WERI-Rb-1 (cell line): ENCODE data around the gene GSN.
A peak's percentile ranks its signal among the peaks of the same experiment; 100 is the strongest.
"Not testable (repeated sequence)": the region's sequence is repeated elsewhere in the genome, so short reads cannot be mapped to it uniquely, and the experiment has no call there.

Source experiments
- DNase-seq: peaks from one replicate; pipeline ENCODE4 v3.0.0-alpha.2; 2020
- H3K27ac ChIP-seq: fragments of 250-450 bp; sonication (Bioruptor Pico); 2 replicates; pipeline ENCODE4 v1.5.1; 2020; ENCODE audit warnings: mild to moderate bottlenecking, moderate library complexity
- H3K27me3 ChIP-seq: fragments of 250-450 bp; sonication (Bioruptor Pico); 2 replicates; pipeline ENCODE4 v1.5.1; 2021; ENCODE audit warnings: mild to moderate bottlenecking, low read depth, moderate library complexity; ENCODE audit not compliant: insufficient read depth, severe bottlenecking
- H3K36me3 ChIP-seq: fragments of 250-450 bp; sonication (Bioruptor Pico); 2 replicates; pipeline ENCODE4 v1.5.1; 2020; ENCODE audit warnings: mild to moderate bottlenecking, moderate library complexity
- H3K4me3 ChIP-seq: 2 replicates; pipeline ENCODE4 v1.5.1; 2011; ENCODE audit warnings: low read depth, mild to moderate bottlenecking, control low read depth, low read length
- H3K9me3 ChIP-seq: fragments of 250-450 bp; sonication (Bioruptor Pico); 2 replicates; pipeline ENCODE4 v1.5.1; 2021; ENCODE audit warnings: mild to moderate bottlenecking, moderate library complexity; ENCODE audit not compliant: severe bottlenecking
- CTCF ChIP-seq: IDR thresholded peaks from 2 replicates; pipeline ENCODE4 v1.5.1; 2011; ENCODE audit warnings: low read depth, mild to moderate bottlenecking, control low read depth, inconsistent platforms, low read length

Gene GSN

GRCh38 chr9:121286688-121286972, 18.7 kb downstream of the GSN start:
- H3K27ac ChIP-seq = peak overlapping the region; percentile 69
- no peak for DNase-seq
- no peak for TF ChIP-seq CTCF
- no peak overlapping the region for H3K4me3 ChIP-seq
- no peaks in the 10 kb centered on the region for H3K9me3 ChIP-seq
- no peaks in the 10 kb centered on the region for H3K27me3 ChIP-seq
- no peaks in the 10 kb centered on the region for H3K36me3 ChIP-seq

- Histone ChIP-seq H3K9me3 (no peaks in the 10 kb centered on the region), H3K27me3 (no peaks in the 10 kb centered on the region), H3K36me3 (no peaks in the 10 kb centered on the region), H3K27ac (peak overlapping the region; percentile 69), H3K4me3 (no peak overlapping the region)
- peak; percentile 34; the same call in 1 of the 2 replicates for TF ChIP-seq CTCF
- peak; percentile 85 for DNase-seq
Measured at GRCh38 chr9:121286973-121287741, 19.2 kb downstream of the GSN start.

DNA sequence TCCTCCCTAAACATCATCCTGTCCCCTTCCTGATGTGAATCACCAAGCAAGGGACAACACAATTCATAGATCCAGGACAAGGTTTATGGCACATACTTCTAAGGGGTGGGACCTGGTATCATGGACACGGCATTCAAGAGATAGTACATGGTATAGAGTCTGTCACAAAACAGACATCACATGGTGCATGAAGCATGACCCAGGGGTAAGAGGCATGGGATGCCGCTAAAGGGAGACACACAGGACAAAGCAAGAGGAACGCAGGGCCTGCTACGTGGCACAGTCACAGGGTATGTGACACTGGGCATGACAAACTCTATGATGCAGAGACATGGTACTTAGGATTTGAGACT, 20.7 kb downstream of the GSN start:
- Histone ChIP-seq H3K27ac (0 out of 2 replicates have a peak overlapping the region, but pooled peaks have one; percentile 7), H3K4me3 (no peak overlapping the region)
- DNase-seq = no peak

GRCh38 chr9:121289026-121289771, 21.2 kb downstream of the GSN start:
- no peaks in the 10 kb centered on the region for H3K27me3 ChIP-seq
- peak; percentile 90 for DNase-seq
- no peak overlapping the region for H3K27ac ChIP-seq
- TF ChIP-seq CTCF = no peak
- H3K4me3 ChIP-seq = no peak overlapping the region
- no peaks in the 10 kb centered on the region for H3K9me3 ChIP-seq
- H3K36me3 ChIP-seq = no peaks in the 10 kb centered on the region

More for the DNA sequence above, 20.7 kb downstream of the GSN start:
- Histone ChIP-seq H3K27me3 (no peaks in the 10 kb centered on the region), H3K36me3 (no peaks in the 10 kb centered on the region), H3K9me3 (no peaks in the 10 kb centered on the region)
- TF ChIP-seq CTCF = no peak

DNA sequence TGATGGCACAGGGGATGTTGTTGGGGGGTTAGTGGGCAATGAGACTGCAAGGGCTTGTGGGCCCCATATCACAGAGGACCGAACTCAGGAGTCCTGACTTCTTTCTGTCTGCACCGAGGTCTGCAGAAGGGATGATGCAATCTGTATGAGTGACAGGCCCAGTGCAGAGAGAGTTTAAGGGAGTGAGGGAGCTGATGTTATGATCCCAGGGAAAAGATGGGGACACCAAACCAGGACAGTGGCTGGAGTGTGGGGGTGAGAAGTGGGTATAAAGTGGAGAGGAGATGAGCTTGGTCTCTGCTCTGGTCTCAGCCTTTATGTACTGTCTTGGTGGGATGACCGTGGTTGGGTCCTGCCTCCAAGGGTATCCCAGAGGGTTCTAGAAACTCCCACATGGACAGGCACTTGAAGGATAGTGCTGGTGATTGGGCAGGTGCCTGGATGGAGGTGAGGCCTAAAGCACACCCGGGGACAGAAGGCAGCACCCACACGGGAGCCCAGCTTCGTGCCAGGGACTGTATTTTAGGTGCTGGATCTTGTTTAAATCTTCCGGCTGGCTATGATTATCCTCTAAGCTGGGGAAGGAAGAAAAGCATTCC, 21.9 kb downstream of the GSN start:
- no peak for TF ChIP-seq CTCF
- H3K27ac ChIP-seq = no peak overlapping the region
- no peak for DNase-seq

GRCh38 chr9:121291536-121291935, 23.6 kb downstream of the GSN start:
- not testable (repeated sequence) for H3K9me3 ChIP-seq, DNase-seq, H3K4me3 ChIP-seq, H3K27ac ChIP-seq, H3K36me3 ChIP-seq, H3K27me3 ChIP-seq

More for the DNA sequence above, 21.9 kb downstream of the GSN start:
- no peaks in the 10 kb centered on the region for H3K27me3 ChIP-seq
- no peak overlapping the region for H3K4me3 ChIP-seq
- no peaks in the 10 kb centered on the region for H3K9me3 ChIP-seq
- H3K36me3 ChIP-seq = no peaks in the 10 kb centered on the region
